BE2C (cell line): Measurements from ENCODE around the gene NACC1.

Experiments used
- DNase-seq: peaks from one replicate; pipeline ENCODE4 v3.0.0-alpha.2; 2020
- H3K27me3 ChIP-seq: fragments of 250-450 bp; sonication (Bioruptor Pico); 2 replicates; pipeline ENCODE4 v1.5.1; 2020; ENCODE audit warnings: mild to moderate bottlenecking
- H3K36me3 ChIP-seq: fragments of 250-450 bp; sonication (Bioruptor Pico); 2 replicates; pipeline ENCODE4 v1.5.1; 2020; ENCODE audit warnings: mild to moderate bottlenecking
- H3K4me1 ChIP-seq: fragments of 250-450 bp; sonication (Bioruptor Pico); 2 replicates; pipeline ENCODE4 v1.5.1; 2020
- H3K4me3 ChIP-seq: 2 replicates; pipeline ENCODE4 v1.5.1; 2011; ENCODE audit warnings: low read depth, low read length
- H3K9me3 ChIP-seq: fragments of 250-450 bp; sonication (Bioruptor Pico); 2 replicates; pipeline ENCODE4 v1.5.1; 2020
- CTCF ChIP-seq: IDR thresholded peaks from 2 replicates; pipeline ENCODE4 v1.5.1; 2012; ENCODE audit warnings: mild to moderate bottlenecking, low read depth, low read length

The NACC1 gene

DNA sequence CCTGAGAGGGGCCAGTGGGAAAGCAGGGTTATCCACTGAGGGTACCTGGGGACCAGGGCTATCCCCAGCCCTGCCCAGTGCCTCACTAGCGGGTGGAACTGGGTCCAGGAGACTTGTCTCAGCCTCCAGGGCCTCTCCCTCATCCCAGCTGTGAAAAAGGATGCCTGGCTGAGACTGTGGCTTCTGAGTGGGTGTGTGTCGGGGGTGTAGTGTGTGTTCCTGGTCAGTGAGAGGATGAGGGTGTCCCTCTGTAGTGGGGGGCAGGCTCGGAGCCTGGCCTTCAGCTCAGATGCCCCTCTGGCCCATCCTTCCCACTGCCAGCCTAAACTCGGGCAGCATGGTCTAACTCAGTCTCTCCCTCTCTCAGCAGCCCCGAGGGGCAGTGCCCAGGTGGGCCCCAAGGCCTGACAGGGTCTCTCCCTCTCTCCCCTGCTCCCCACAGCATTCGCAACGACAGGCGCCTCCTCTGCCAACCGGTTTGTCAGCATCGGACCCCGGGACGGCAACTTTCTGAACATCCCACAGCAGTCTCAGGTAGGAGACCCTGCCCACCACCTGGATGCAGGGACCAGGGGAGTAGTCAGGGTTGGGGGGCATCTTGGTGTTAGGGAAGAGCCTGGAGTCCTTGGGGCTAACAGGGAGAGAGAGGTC, 28.1 kb upstream of the NACC1 start:
- no peaks in the 10 kb centered on the region for H3K27me3 ChIP-seq
- TF ChIP-seq CTCF: no peak
- no peaks in the 10 kb centered on the region for H3K36me3 ChIP-seq
- no peak overlapping the region for H3K4me3 ChIP-seq
- H3K4me1 ChIP-seq: peaks cover 40% of the 10 kb centered on the region
- no peak for DNase-seq
- H3K9me3 ChIP-seq: no peaks in the 10 kb centered on the region

- H3K4me3 ChIP-seq: no peak overlapping the region
- DNase-seq: peak; percentile 77
- no peaks in the 10 kb centered on the region for H3K27me3 ChIP-seq
- H3K9me3 ChIP-seq: no peaks in the 10 kb centered on the region
- H3K36me3 ChIP-seq: no peaks in the 10 kb centered on the region
- H3K4me1 ChIP-seq: peaks cover 44% of the 10 kb centered on the region
- no peak for TF ChIP-seq CTCF
Observed at GRCh38 chr19:13090511-13091231, 27.4 kb upstream of the NACC1 start.

GRCh38 chr19:13091400-13092157, 26.5 kb upstream of the NACC1 start:
- no peaks in the 10 kb centered on the region for H3K27me3 ChIP-seq
- no peaks in the 10 kb centered on the region for H3K36me3 ChIP-seq
- H3K9me3 ChIP-seq: no peaks in the 10 kb centered on the region
- H3K4me3 ChIP-seq: peak overlapping the region; percentile 20
- no peak for TF ChIP-seq CTCF
- DNase-seq: peak; percentile 59
- H3K4me1 ChIP-seq: peaks cover 49% of the 10 kb centered on the region

GRCh38 chr19:13092158-13092543, 25.9 kb upstream of the NACC1 start:
- peaks cover 49% of the 10 kb centered on the region for H3K4me1 ChIP-seq
- H3K36me3 ChIP-seq: no peaks in the 10 kb centered on the region
- H3K27me3 ChIP-seq: no peaks in the 10 kb centered on the region
- H3K4me3 ChIP-seq: 0 out of 2 replicates have a peak overlapping the region, but pooled peaks have one; percentile 20
- no peak for DNase-seq
- no peak for TF ChIP-seq CTCF
- no peaks in the 10 kb centered on the region for H3K9me3 ChIP-seq

DNA sequence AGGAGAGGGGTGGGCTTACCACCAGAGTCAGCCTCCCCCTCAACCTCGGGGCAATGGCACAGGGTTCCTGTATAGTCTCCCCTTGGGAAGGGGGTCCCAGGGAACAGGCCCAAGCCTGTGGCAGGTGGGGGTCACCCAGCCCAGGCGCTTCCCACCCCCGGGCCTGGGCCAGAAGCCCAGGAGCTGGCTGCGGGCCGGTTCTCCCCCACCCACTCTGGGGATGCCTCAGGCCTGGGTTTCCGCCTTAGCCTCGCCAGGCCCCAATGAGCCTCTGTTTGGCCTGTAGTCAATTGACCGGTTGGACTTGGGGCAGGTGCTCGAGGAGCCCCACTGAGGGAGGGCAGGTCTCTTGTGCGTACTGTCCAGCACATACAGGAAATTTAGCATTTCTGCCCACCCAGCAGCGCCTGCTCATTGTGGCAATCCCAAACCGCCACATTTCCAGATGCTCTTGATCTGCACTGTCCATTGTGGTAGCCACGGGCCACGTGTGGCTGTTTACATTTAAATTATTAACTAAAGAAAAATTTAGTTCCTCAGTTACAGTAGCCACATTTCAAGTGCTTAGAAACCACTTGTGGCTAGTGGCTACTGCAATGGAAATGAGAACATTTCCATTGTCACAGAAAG, 25.3 kb upstream of the NACC1 start:
- Histone ChIP-seq H3K4me1 (peaks cover 49% of the 10 kb centered on the region), H3K27me3 (no peaks in the 10 kb centered on the region), H3K4me3 (no peak overlapping the region), H3K36me3 (no peaks in the 10 kb centered on the region), H3K9me3 (no peaks in the 10 kb centered on the region)
- DNase-seq: no peak
- TF ChIP-seq CTCF: no peak
